NB4 (cell line): ENCODE data around the gene MVB12A.

Experiments used
- MYC ChIP-seq: IDR thresholded peaks from 2 replicates; pipeline ENCODE4 v1.6.1; 2011; ENCODE audit warnings: low read depth, low read length
- POLR2A ChIP-seq: IDR thresholded peaks from 2 replicates; pipeline ENCODE4 v1.6.1; 2011; ENCODE audit warnings: mild to moderate bottlenecking; ENCODE audit not compliant: insufficient read length; ENCODE audit errors: extremely low read depth
- TF ChIP-seq, protein P1 (sequence below): IDR thresholded peaks from one replicate; pipeline ENCODE4 v1.5.1; 2012; ENCODE audit warnings: low read depth, low read length

DNA sequence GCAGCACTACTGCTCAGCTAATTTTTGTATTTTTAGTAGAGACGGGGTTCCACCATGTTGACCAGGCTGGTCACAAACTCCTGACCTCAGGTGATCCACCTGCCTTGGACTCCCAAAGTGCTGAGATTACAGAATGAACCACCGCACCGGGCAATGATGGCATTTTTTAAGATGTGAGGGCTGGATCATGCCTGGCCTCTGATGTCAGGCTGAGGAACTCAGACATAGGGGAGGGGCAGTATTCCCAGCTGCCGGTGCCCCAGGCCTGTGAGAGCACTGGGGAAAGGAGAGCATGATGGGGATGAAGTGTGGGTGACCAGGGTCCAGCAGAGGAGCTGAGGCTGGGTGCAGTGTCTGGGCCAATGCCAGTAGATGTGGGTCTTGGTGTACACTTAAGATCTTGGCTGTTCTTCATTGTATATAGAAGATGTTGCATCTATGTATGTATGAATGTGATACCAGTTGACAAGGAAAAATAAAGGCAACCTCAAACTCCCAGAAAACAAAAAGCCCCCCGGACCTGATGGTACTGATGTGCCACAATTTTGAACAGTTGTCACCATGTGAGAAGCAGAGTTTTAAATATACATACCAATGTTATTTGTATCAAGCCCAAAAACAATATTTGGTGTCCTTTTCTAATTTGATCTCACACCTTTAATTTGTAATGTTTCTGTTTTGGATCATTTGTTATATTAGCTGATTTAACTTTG, 39.3 kb upstream of the MVB12A start:
- TF ChIP-seq POLR2A (no peak), MYC (no peak)
- TF ChIP-seq, protein P1, sequence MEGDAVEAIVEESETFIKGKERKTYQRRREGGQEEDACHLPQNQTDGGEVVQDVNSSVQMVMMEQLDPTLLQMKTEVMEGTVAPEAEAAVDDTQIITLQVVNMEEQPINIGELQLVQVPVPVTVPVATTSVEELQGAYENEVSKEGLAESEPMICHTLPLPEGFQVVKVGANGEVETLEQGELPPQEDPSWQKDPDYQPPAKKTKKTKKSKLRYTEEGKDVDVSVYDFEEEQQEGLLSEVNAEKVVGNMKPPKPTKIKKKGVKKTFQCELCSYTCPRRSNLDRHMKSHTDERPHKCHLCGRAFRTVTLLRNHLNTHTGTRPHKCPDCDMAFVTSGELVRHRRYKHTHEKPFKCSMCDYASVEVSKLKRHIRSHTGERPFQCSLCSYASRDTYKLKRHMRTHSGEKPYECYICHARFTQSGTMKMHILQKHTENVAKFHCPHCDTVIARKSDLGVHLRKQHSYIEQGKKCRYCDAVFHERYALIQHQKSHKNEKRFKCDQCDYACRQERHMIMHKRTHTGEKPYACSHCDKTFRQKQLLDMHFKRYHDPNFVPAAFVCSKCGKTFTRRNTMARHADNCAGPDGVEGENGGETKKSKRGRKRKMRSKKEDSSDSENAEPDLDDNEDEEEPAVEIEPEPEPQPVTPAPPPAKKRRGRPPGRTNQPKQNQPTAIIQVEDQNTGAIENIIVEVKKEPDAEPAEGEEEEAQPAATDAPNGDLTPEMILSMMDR: no peak
